HepG2 (cell line): Measurements from ENCODE around the gene CCNF. TPM values are rescaled to one million over a fixed set of nuclear protein-coding genes. Genes with fewer than 3 reads are reported as not detected.

Source experiments
- ATAC-seq: fragments of 200-7000 bp; cut with Tn5 transposase; 3 replicates; pipeline ENCODE4 v1.9.1; 2020; ENCODE audit warnings: mild to moderate bottlenecking, moderate library complexity
- BruUV-seq: library from RNA; stranded (reverse); fragments of 400-500 nt; replicated peaks from 2 replicates; lab custom pipeline; 2021; lab: Mats Ljungman, UMichigan
- CTCF ChIA-PET: fragments of 300-600 bp; formaldehyde crosslinking; extraction: SDS; loops from one replicate; lab custom pipeline; 2021; ENCODE audit warnings: low total read pairs, inconsistent platforms, low intra/inter-chr PET ratio; lab: Yijun Ruan, JAX
- POLR2A ChIA-PET: fragments of 350-600 bp; sonication (Branson Sonifier 250); formaldehyde crosslinking; loops from one replicate; lab custom pipeline; 2020; ENCODE audit warnings: antibody characterized with exemption, inconsistent platforms; lab: Yijun Ruan, JAX
- DNase-seq: peaks from one replicate; pipeline ENCODE4 v3.0.0-alpha.2; 2015; ENCODE audit warnings: low spot score
- FAIRE-seq: peaks from 3 replicates; lab custom pipeline; 2011; peaks lifted over from hg19 to GRCh38; lab: Jason Lieb, UNC
- H2AFZ ChIP-seq: one replicate; pipeline ENCODE4 v1.6.1; 2011; ENCODE audit warnings: low read length, inconsistent platforms
- H3K27ac ChIP-seq: fragments of 300-600 bp; 3 replicates; pipeline ENCODE4 v1.8.0; 2011; ENCODE audit warnings: mixed run types, mild to moderate bottlenecking, mixed read lengths, low read length, inconsistent platforms; ENCODE audit not compliant: insufficient read depth; ENCODE audit errors: extremely low read length
- H3K27me3 ChIP-seq, 2 experiments: fragments of 200-600 bp in 1 of 2; 2 replicates in 1 of 2; 3 replicates in 1 of 2; pipeline versions ENCODE4 v1.6.0 to v1.8.0; 2011; ENCODE audit warnings: low read length in 2 of 2, mild to moderate bottlenecking in 2 of 2, moderate library complexity in 2 of 2, inconsistent platforms in 1 of 2; ENCODE audit not compliant: insufficient read depth in 2 of 2, control insufficient read depth in 1 of 2
- H3K36me3 ChIP-seq, 2 experiments: fragments of 200-600 bp in 1 of 2; replicated peaks in 1 of 2; 2 replicates in 1 of 2; 3 replicates in 1 of 2; pipeline versions ENCODE4 v1.5.1 to v1.8.0; 2011; ENCODE audit warnings: low read length in 2 of 2, inconsistent platforms in 1 of 2; ENCODE audit not compliant: insufficient read depth in 2 of 2, control insufficient read depth in 1 of 2
- H3K4me1 ChIP-seq: 2 replicates; pipeline ENCODE4 v1.5.1; 2012; ENCODE audit warnings: low read length, inconsistent platforms; ENCODE audit not compliant: insufficient read depth
- H3K4me2 ChIP-seq: 2 replicates; pipeline ENCODE4 v1.6.0; 2011; ENCODE audit warnings: low read depth, low read length, inconsistent platforms
- H3K4me3 ChIP-seq, 3 experiments: fragments of 200-600 bp in 1 of 3; sonication (generic), shearing (Covaris generic) in 1 of 3; replicated peaks in 1 of 3; 2 replicates each; pipeline ENCODE4 v1.5.1; 2011 to 2016; ENCODE audit warnings: low read length in 3 of 3, inconsistent platforms in 2 of 3, low read depth in 2 of 3, mild to moderate bottlenecking in 2 of 3, control low read depth in 1 of 3, mixed read lengths in 1 of 3; ENCODE audit not compliant: insufficient read depth in 1 of 3
- H3K79me2 ChIP-seq: one replicate; pipeline ENCODE4 v1.6.1; 2011; ENCODE audit warnings: low read length, inconsistent platforms; ENCODE audit not compliant: insufficient read depth
- H3K9ac ChIP-seq: 2 replicates; pipeline ENCODE4 v1.6.0; 2011; ENCODE audit warnings: mild to moderate bottlenecking, low read depth, low read length, inconsistent platforms; ENCODE audit not compliant: insufficient read depth
- H3K9me3 ChIP-seq: 2 replicates; pipeline ENCODE4 v1.5.1; 2012; ENCODE audit warnings: mild to moderate bottlenecking, low read length
- H4K20me1 ChIP-seq: 2 replicates; pipeline ENCODE4 v1.6.0; 2011; ENCODE audit warnings: inconsistent platforms, mild to moderate bottlenecking, low read length, moderate library complexity; ENCODE audit not compliant: insufficient read depth
- KDM3A ChIP-seq: IDR thresholded peaks from 2 replicates; pipeline ENCODE4 v1.6.1; 2018; ENCODE audit warnings: low read depth, missing compliant biosample characterization
- MAFG ChIP-seq: sonication (generic); formaldehyde crosslinking; IDR thresholded peaks from 2 replicates; pipeline ENCODE4 v1.5.1; 2020; ENCODE audit warnings: mild to moderate bottlenecking, missing genetic modification reagents
- NRL ChIP-seq: sonication (generic); formaldehyde crosslinking; IDR thresholded peaks from 2 replicates; pipeline ENCODE4 v1.5.0; 2020; ENCODE audit warnings: missing genetic modification reagents, mild to moderate bottlenecking, moderate library complexity, borderline replicate concordance
- RNF219 ChIP-seq: sonication (generic); formaldehyde crosslinking; IDR thresholded peaks from 2 replicates; pipeline ENCODE4 v1.5.0; 2020; ENCODE audit warnings: mild to moderate bottlenecking, missing genetic modification reagents
- SNAPC2 ChIP-seq: sonication (generic); formaldehyde crosslinking; IDR thresholded peaks from 2 replicates; pipeline ENCODE4 v1.8.1; 2022; ENCODE audit warnings: mild to moderate bottlenecking, missing genetic modification reagents
- ZSCAN12 ChIP-seq: sonication (generic); formaldehyde crosslinking; IDR thresholded peaks from 2 replicates; pipeline ENCODE4 v1.9.0; 2021; ENCODE audit warnings: mild to moderate bottlenecking, missing genetic modification reagents
- WGBS: methylation state at CpG from one replicate; pipeline ENCODE4 v1.1.6; 2017; ENCODE audit warnings: low lambda C conversion rate; 5-methylcytosine and 5-hydroxymethylcytosine counted together
- in situ Hi-C: cut with HindIII; loops from 2 replicates; pipeline ENCODE4 v1.10.0; 2017; ENCODE audit warnings: low pct_unique_long_range_greater_than_20kb; ENCODE audit not compliant: extremely low pct_ligation_motif_present
- intact Hi-C: fragments of 100-400 bp; cut with micrococcal nuclease; formaldehyde crosslinking; loops from one replicate; pipeline ENCODE4 v1.10.0; 2022; ENCODE audit not compliant: unreplicated experiment
- polyA plus RNA-seq, 8 experiments: library from polyadenylated mRNA; depleted of rRNA in 3 of 8; stranded (reverse) in 7 of 8; unstranded in 1 of 8; fragments of >200 nt; fragmentation: Illumina TruSeq in 4 of 8; extraction: Trizol in 4 of 8; gene quantifications; 2 replicates each; pipeline versions ENCODE4 v1.2.1 to v1.2.3, GENCODE V29; 2011 to 2016; ENCODE audit warnings: low read depth in 4 of 8, missing spikeins in 1 of 8, mixed read lengths in 1 of 8; ENCODE audit not compliant: insufficient read depth in 1 of 8
- total RNA-seq, 5 experiments: library from RNA; depleted of rRNA; stranded (reverse); fragments of >200 nt; fragmentation: Illumina TruSeq; extraction: Trizol; gene quantifications; 2 replicates each; pipeline ENCODE4 v1.2.3, GENCODE V29; 2016; ENCODE audit warnings: low read depth in 1 of 5

Gene CCNF
- total and polyA plus RNA-seq, 2 of the 13 experiments (the other 11 are each of a cell fraction or from before 2014, with no cell fraction given) = 6.4 to 22.8 TPM

- no peak for TF ChIP-seq RNF219
- no peak for TF ChIP-seq ZSCAN12 (CRISPR knock-in tag)
- TF ChIP-seq NRL (CRISPR knock-in tag) = no peak
- TF ChIP-seq KDM3A (CRISPR knock-in tag) = no peak
These were observed 76.4 kb downstream of the CCNF start (continued) for GRCh38 chr16:2505695-2506094.

GRCh38 chr16:2507052-2507659, 77.9 kb downstream of the CCNF start:
- 88% methylated on average over 10 of the region's 14 CpGs for WGBS
- no TSS peak for BruUV-seq

More at GRCh38 chr16:2507052-2507659, 77.9 kb downstream of the CCNF start:
- no peak overlapping the region for H2AFZ ChIP-seq
- H3K9me3 ChIP-seq = no peaks in the 10 kb centered on the region
- H3K36me3 ChIP-seq = peaks cover 0 to 2% of the 10 kb centered on the region in 2 experiments; a peak in 1 of 5 replicates
- H3K27me3 ChIP-seq = no peaks in the 10 kb centered on the region
- no peak overlapping the region for H3K4me2 ChIP-seq
- DNase-seq = no peak
- no peak overlapping the region for H3K9ac ChIP-seq
- H3K4me1 ChIP-seq = peaks cover 24% of the 10 kb centered on the region
- in situ Hi-C loops (no loop called here), intact Hi-C loops (loop anchor here (10.0 kb wide), 1 partner anchor 162 kb away; the partner anchor contains the start of gene ABCA3)
- ATAC-seq = peak; percentile 23; the same call in 2 of the 3 replicates
- no peak for TF ChIP-seq MAFG
- no peak for TF ChIP-seq SNAPC2
- ChIA-PET CTCF (no interaction called here), POLR2A (no interaction called here)
- no peak overlapping the region for H3K4me3 ChIP-seq
- H3K79me2 ChIP-seq = no peaks in the 10 kb centered on the region
- H3K27ac ChIP-seq = no peak overlapping the region
- H4K20me1 ChIP-seq = no peaks in the 10 kb centered on the region
- no peak for FAIRE-seq
